IPS-15b (cell line): ENCODE measurements around the gene CENPU.
"Not testable (repeated sequence)": the region's sequence is repeated elsewhere in the genome, so short reads cannot be mapped to it uniquely, and the experiment has no call there.

Experiments
- H3K27me3 ChIP-seq: one replicate; pipeline ENCODE4 v1.6.1; 2013; ENCODE audit warnings: low read length; ENCODE audit not compliant: control insufficient read depth, insufficient read depth
- H3K36me3 ChIP-seq: one replicate; pipeline ENCODE4 v1.6.1; 2013; ENCODE audit warnings: low read length; ENCODE audit not compliant: control insufficient read depth, insufficient read depth
- H3K4me1 ChIP-seq: one replicate; pipeline ENCODE4 v1.6.1; 2013; ENCODE audit warnings: mild to moderate bottlenecking, low read length; ENCODE audit not compliant: control insufficient read depth, insufficient read depth
- H3K4me3 ChIP-seq: one replicate; pipeline ENCODE4 v1.5.1; 2013; ENCODE audit warnings: low read depth, low read length
- H3K9ac ChIP-seq: one replicate; pipeline ENCODE4 v1.6.1; 2013; ENCODE audit warnings: low read depth, mild to moderate bottlenecking, low read length
- H3K9me3 ChIP-seq: one replicate; pipeline ENCODE4 v1.6.1; 2013; ENCODE audit warnings: mild to moderate bottlenecking, low read length; ENCODE audit not compliant: control insufficient read depth, insufficient read depth

The CENPU gene

GRCh38 chr4:184733654-184734524 lies at the start of gene CENPU:
TSS of gene CENPU (minus strand) at chr4:184734096. CDS start at chr4:184734062, 34 bp downstream.
- Histone ChIP-seq H3K9ac (peak within 1 kb of the TSS; percentile 93), H3K9me3 (no peaks in the 10 kb centered on the region), H3K27me3 (no peaks in the 10 kb centered on the region), H3K36me3 (no peaks in the 10 kb centered on the region), H3K4me3 (peak within 1 kb of the TSS; percentile 100), H3K4me1 (peaks cover 8% of the 10 kb centered on the region)

GRCh38 chr4:184782731-184783373 lies 49.0 kb upstream of the CENPU start:
- Histone ChIP-seq H3K9ac (no peak overlapping the region), H3K4me3 (no peak overlapping the region), H3K4me1 (peaks cover 3% of the 10 kb centered on the region), H3K36me3 (no peaks in the 10 kb centered on the region), H3K27me3 (no peaks in the 10 kb centered on the region), H3K9me3 (no peaks in the 10 kb centered on the region)

GRCh38 chr4:184779160-184779559 lies 45.3 kb upstream of the CENPU start:
- not testable (repeated sequence) for H3K36me3 ChIP-seq, H3K4me1 ChIP-seq, H3K9ac ChIP-seq, H3K27me3 ChIP-seq, H3K9me3 ChIP-seq, H3K4me3 ChIP-seq

- no peak overlapping the region for H3K4me3 ChIP-seq
- H3K9me3 ChIP-seq: no peaks in the 10 kb centered on the region
- no peaks in the 10 kb centered on the region for H3K27me3 ChIP-seq
- no peaks in the 10 kb centered on the region for H3K36me3 ChIP-seq
- H3K9ac ChIP-seq: no peak overlapping the region
- H3K4me1 ChIP-seq: peaks cover 3% of the 10 kb centered on the region
These were observed 44.4 kb upstream of the CENPU start for GRCh38 chr4:184778325-184778724.

- Histone ChIP-seq H3K9me3 (no peaks in the 10 kb centered on the region), H3K4me1 (no peaks in the 10 kb centered on the region), H3K27me3 (no peaks in the 10 kb centered on the region), H3K9ac (no peak overlapping the region), H3K4me3 (no peak overlapping the region), H3K36me3 (no peaks in the 10 kb centered on the region)
These were observed 42.9 kb upstream of the CENPU start for GRCh38 chr4:184776821-184777220.

GRCh38 chr4:184775854-184776555 lies 42.1 kb upstream of the CENPU start:
- Histone ChIP-seq H3K9ac (no peak overlapping the region), H3K36me3 (no peaks in the 10 kb centered on the region), H3K4me1 (no peaks in the 10 kb centered on the region), H3K9me3 (no peaks in the 10 kb centered on the region), H3K27me3 (no peaks in the 10 kb centered on the region), H3K4me3 (no peak overlapping the region)

GRCh38 chr4:184774152-184774551 lies 40.3 kb upstream of the CENPU start:
- no peaks in the 10 kb centered on the region for H3K9me3 ChIP-seq
- no peaks in the 10 kb centered on the region for H3K4me1 ChIP-seq
- H3K36me3 ChIP-seq: no peaks in the 10 kb centered on the region
- H3K9ac ChIP-seq: no peak overlapping the region
- H3K4me3 ChIP-seq: no peak overlapping the region
- H3K27me3 ChIP-seq: no peaks in the 10 kb centered on the region

- Histone ChIP-seq H3K27me3 (no peaks in the 10 kb centered on the region), H3K4me1 (no peaks in the 10 kb centered on the region), H3K9me3 (no peaks in the 10 kb centered on the region), H3K9ac (no peak overlapping the region), H3K4me3 (no peak overlapping the region), H3K36me3 (no peaks in the 10 kb centered on the region)
These were observed 37.5 kb upstream of the CENPU start for GRCh38 chr4:184771416-184771815.

- H3K36me3 ChIP-seq: no peaks in the 10 kb centered on the region
- no peaks in the 10 kb centered on the region for H3K27me3 ChIP-seq
These were observed 35.4 kb upstream of the CENPU start for GRCh38 chr4:184769141-184769765.

GRCh38 chr4:184768296-184768695 lies 34.4 kb upstream of the CENPU start:
- Histone ChIP-seq H3K4me3 (no peak overlapping the region), H3K9me3 (no peaks in the 10 kb centered on the region), H3K36me3 (no peaks in the 10 kb centered on the region), H3K4me1 (no peaks in the 10 kb centered on the region), H3K27me3 (no peaks in the 10 kb centered on the region), H3K9ac (no peak overlapping the region)

More at GRCh38 chr4:184769141-184769765, 35.4 kb upstream of the CENPU start:
- Histone ChIP-seq H3K4me3 (no peak overlapping the region), H3K4me1 (no peaks in the 10 kb centered on the region), H3K9ac (no peak overlapping the region), H3K9me3 (no peaks in the 10 kb centered on the region)

- no peak overlapping the region for H3K9ac ChIP-seq
- H3K27me3 ChIP-seq: no peaks in the 10 kb centered on the region
- H3K36me3 ChIP-seq: no peaks in the 10 kb centered on the region
- H3K4me1 ChIP-seq: no peaks in the 10 kb centered on the region
- H3K9me3 ChIP-seq: no peaks in the 10 kb centered on the region
- H3K4me3 ChIP-seq: no peak overlapping the region
These were observed 32.5 kb upstream of the CENPU start for GRCh38 chr4:184766446-184766845.
